ENCODE measurements around the gene APOF.

APOF gene

DNA sequence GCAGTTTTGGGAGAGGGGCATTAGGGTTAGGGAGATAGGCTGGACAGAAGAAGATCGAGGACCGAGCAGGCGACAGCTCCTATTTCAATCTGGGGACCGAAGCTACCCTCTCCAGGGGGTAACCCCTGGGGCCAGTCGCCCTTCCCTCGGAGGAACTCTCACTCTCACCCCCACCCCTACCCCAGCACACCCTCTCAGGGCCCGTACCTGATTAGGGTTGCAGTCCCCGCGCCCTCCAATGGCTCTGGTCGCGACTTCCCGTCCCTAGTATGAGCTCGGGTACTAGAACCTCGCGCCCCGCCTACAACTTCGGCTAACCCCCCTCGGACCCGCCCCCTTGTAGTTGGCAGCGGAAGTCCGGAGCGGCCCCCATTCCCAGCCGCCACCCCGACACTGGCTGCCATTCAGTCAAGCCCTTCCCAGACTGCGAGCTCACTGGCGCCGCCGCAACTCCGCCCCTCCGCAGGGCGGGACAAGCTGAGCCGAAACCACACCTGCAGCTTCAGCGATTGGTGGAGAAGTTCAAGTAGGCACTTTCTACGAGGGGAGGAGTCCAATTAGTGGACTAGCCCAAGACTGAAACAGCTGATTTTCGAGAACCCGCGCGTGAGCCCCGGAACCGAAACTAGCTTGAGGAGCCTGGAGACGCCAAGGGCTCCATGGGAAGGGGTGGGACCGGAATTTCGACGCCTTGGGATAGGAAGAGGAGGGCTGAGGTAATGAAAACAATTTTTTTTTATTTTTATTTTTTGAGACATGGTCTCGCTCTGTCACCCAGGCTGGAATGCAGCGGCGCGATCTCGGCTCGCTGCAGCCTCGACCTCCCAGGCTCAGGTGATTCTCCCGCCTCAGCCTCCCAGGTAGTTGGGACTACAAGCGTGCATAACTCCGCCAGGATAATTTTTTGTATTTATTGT is 2.5 kb downstream of the APOF start, which contains the start of gene STAT2 (continued):
- TF ChIP-seq ELK4 (IDR thresholded peaks at IDR 0.05; ENCODE audit: borderline replicate concordance, low read depth, low read length) (peak; percentile 42; the same call in 1 of the 2 replicates), SP3 (tag by site-specific recombination; IDR thresholded peaks at IDR 0.05) (peak; percentile 99), TRIM28 (IDR thresholded peaks at IDR 0.05; ENCODE audit: borderline replicate concordance, low read length) (no peak), ZNF621 (tag by site-specific recombination; IDR thresholded peaks at IDR 0.05) (no peak), ZNF76 (tag by site-specific recombination; IDR thresholded peaks at IDR 0.05; ENCODE audit: borderline replicate concordance, low read depth) (peak; percentile 85), ZNF549 (tag by site-specific recombination; IDR thresholded peaks at IDR 0.05) (no peak), ZNF19 (tag by site-specific recombination; IDR thresholded peaks at IDR 0.05; ENCODE audit: low read depth) (no peak), TSHZ1 (tag by site-specific recombination; IDR thresholded peaks at IDR 0.05; ENCODE audit: borderline replicate concordance) (no peak), KLF17 (tag by site-specific recombination; IDR thresholded peaks at IDR 0.05) (no peak), ZBTB7A (tag by site-specific recombination; IDR thresholded peaks at IDR 0.05; ENCODE audit: low read depth) (no peak), ZNF701 (tag by site-specific recombination; IDR thresholded peaks at IDR 0.05) (no peak), ZNF785 (tag by site-specific recombination; IDR thresholded peaks at IDR 0.05) (no peak), ZFP41 (tag by site-specific recombination; IDR thresholded peaks at IDR 0.05; ENCODE audit: borderline replicate concordance) (no peak), ZNF394 (tag by site-specific recombination; IDR thresholded peaks at IDR 0.05; ENCODE audit: borderline replicate concordance) (peak; percentile 43; the same call in 1 of the 2 replicates), ZNF311 (tag by site-specific recombination; IDR thresholded peaks at IDR 0.05; ENCODE audit: borderline replicate concordance) (no peak), PRDM10 (tag by site-specific recombination; IDR thresholded peaks at IDR 0.05) (peak; percentile 98), ZBTB1 (tag by site-specific recombination; IDR thresholded peaks at IDR 0.05) (no peak), HIC1 (tag by site-specific recombination; IDR thresholded peaks at IDR 0.05) (peak; percentile 94), ZNF558 (tag by site-specific recombination; IDR thresholded peaks at IDR 0.05) (no peak), ZNF555 (tag by site-specific recombination; conservative IDR thresholded peaks at IDR 0.05) (no peak), KLF1 (tag by site-specific recombination; IDR thresholded peaks at IDR 0.05) (peak; percentile 68), ZNF10 (tag by site-specific recombination; IDR thresholded peaks at IDR 0.05) (peak; percentile 100)
- TF ChIP-seq, protein P1, sequence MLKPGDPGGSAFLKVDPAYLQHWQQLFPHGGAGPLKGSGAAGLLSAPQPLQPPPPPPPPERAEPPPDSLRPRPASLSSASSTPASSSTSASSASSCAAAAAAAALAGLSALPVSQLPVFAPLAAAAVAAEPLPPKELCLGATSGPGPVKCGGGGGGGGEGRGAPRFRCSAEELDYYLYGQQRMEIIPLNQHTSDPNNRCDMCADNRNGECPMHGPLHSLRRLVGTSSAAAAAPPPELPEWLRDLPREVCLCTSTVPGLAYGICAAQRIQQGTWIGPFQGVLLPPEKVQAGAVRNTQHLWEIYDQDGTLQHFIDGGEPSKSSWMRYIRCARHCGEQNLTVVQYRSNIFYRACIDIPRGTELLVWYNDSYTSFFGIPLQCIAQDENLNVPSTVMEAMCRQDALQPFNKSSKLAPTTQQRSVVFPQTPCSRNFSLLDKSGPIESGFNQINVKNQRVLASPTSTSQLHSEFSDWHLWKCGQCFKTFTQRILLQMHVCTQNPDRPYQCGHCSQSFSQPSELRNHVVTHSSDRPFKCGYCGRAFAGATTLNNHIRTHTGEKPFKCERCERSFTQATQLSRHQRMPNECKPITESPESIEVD (tag by site-specific recombination; IDR thresholded peaks at IDR 0.05), result no peak
